CD14-positive monocyte (primary cell): Measurements from ENCODE around the gene CNP. TPM values are rescaled to one million over a fixed set of nuclear protein-coding genes. Genes with fewer than 3 reads are reported as not detected.

Experiments
- DNase-seq, 3 donors: peaks; one replicate each; pipeline ENCODE4 v3.0.0-alpha.2; 2011 to 2022
- H2AFZ ChIP-seq: 2 replicates; pipeline ENCODE4 v1.6.0; 2012; ENCODE audit warnings: mild to moderate bottlenecking, low read depth, low read length, inconsistent platforms; ENCODE audit not compliant: insufficient read depth, poor library complexity, severe bottlenecking
- H3K27ac ChIP-seq, 2 donors: 1 replicate in 1 of 2; 2 replicates in 1 of 2; pipeline ENCODE4 v1.5.1; 2012 to 2013; ENCODE audit warnings: low read length in 2 of 2, control low read depth in 1 of 2, inconsistent platforms in 1 of 2, low read depth in 1 of 2, mild to moderate bottlenecking in 1 of 2
- H3K27me3 ChIP-seq, 2 donors: one replicate each; pipeline versions ENCODE4 v1.6.0 to v1.6.1; 2011 to 2013; ENCODE audit warnings: low read length in 2 of 2; ENCODE audit not compliant: control insufficient read depth in 2 of 2, insufficient read depth in 2 of 2
- H3K36me3 ChIP-seq, 2 donors: replicated peaks in 1 of 2; 1 replicate in 1 of 2; 2 replicates in 1 of 2; pipeline versions ENCODE4 v1.5.1 to v1.6.1; 2012 to 2013; ENCODE audit warnings: low read length in 2 of 2, control low read depth in 1 of 2, inconsistent platforms in 1 of 2, mild to moderate bottlenecking in 1 of 2; ENCODE audit not compliant: insufficient read depth in 2 of 2, control insufficient read depth in 1 of 2
- H3K4me1 ChIP-seq, 2 donors: 1 replicate in 1 of 2; 2 replicates in 1 of 2; pipeline versions ENCODE4 v1.5.1 to v1.6.1; 2012 to 2013; ENCODE audit warnings: low read length in 2 of 2, control low read depth in 1 of 2, inconsistent platforms in 1 of 2, mild to moderate bottlenecking in 1 of 2, moderate library complexity in 1 of 2; ENCODE audit not compliant: insufficient read depth in 2 of 2, control insufficient read depth in 1 of 2
- H3K4me2 ChIP-seq: replicated peaks from 2 replicates; pipeline ENCODE3; 2012; ENCODE audit warnings: low read length, moderate library complexity, mild to moderate bottlenecking; ENCODE audit not compliant: poor library complexity, severe bottlenecking; ENCODE audit errors: extremely low read depth
- H3K4me3 ChIP-seq, 3 experiments: fragments of 200-600 bp in 1 of 3; sonication (generic) in 1 of 3; replicated peaks in 1 of 3; 1 replicate in 2 of 3; 2 replicates in 1 of 3; pipeline ENCODE4 v1.5.1; 2011 to 2013; ENCODE audit warnings: low read length in 3 of 3, mild to moderate bottlenecking in 3 of 3, control low read depth in 2 of 3, low read depth in 2 of 3, inconsistent platforms in 1 of 3, moderate library complexity in 1 of 3
- H3K79me2 ChIP-seq: 2 replicates; pipeline ENCODE4 v1.6.0; 2012; ENCODE audit warnings: mild to moderate bottlenecking, control low read depth, inconsistent platforms, low read length, moderate library complexity; ENCODE audit not compliant: insufficient read depth
- H3K9ac ChIP-seq: 2 replicates; pipeline ENCODE4 v1.6.0; 2017; ENCODE audit warnings: low read length, mild to moderate bottlenecking; ENCODE audit not compliant: insufficient read depth, poor library complexity, severe bottlenecking
- H3K9me3 ChIP-seq, 2 donors: replicated peaks in 1 of 2; 1 replicate in 1 of 2; 2 replicates in 1 of 2; pipeline versions ENCODE4 v1.5.1 to v1.6.1; 2012 to 2013; ENCODE audit warnings: low read length in 2 of 2, control low read depth in 1 of 2; ENCODE audit not compliant: control insufficient read depth in 1 of 2, insufficient read depth in 1 of 2
- H4K20me1 ChIP-seq: 2 replicates; pipeline ENCODE4 v1.6.0; 2012; ENCODE audit warnings: mild to moderate bottlenecking, low read length, control low read depth, moderate library complexity; ENCODE audit not compliant: insufficient read depth
- H3K27ac Mint-ChIP-seq, 7 donors: one replicate each; pipeline ENCODE4 v1.8.0; 2020; ENCODE audit warnings: mild to moderate bottlenecking in 7 of 7, mixed read lengths in 7 of 7, moderate library complexity in 6 of 7, inconsistent platforms in 2 of 7
- H3K27me3 Mint-ChIP-seq, 3 donors: one replicate each; pipeline ENCODE4 v1.8.0; 2021 to 2022; ENCODE audit warnings: low read depth in 3 of 3, mild to moderate bottlenecking in 3 of 3, mixed read lengths in 3 of 3, moderate library complexity in 3 of 3, inconsistent platforms in 1 of 3
- H3K36me3 Mint-ChIP-seq, 2 donors: one replicate each; pipeline ENCODE4 v1.8.0; 2020; ENCODE audit warnings: mixed read lengths in 2 of 2, inconsistent platforms in 1 of 2, mild to moderate bottlenecking in 1 of 2
- H3K4me1 Mint-ChIP-seq: one replicate; pipeline ENCODE4 v1.8.0; 2020; ENCODE audit warnings: mild to moderate bottlenecking, mixed read lengths
- H3K4me3 Mint-ChIP-seq, 2 donors: one replicate each; pipeline ENCODE4 v1.8.0; 2020; ENCODE audit warnings: mild to moderate bottlenecking in 2 of 2, mixed read lengths in 2 of 2, moderate library complexity in 1 of 2
- H3K9me3 Mint-ChIP-seq, 7 donors: one replicate each; pipeline ENCODE4 v1.8.0; 2020 to 2022; ENCODE audit warnings: mixed read lengths in 7 of 7, mild to moderate bottlenecking in 6 of 7, moderate library complexity in 6 of 7, inconsistent platforms in 2 of 7
- CTCF ChIP-seq: fragments of 200-600 bp; IDR thresholded peaks from one replicate; pipeline ENCODE4 v1.8.0; 2022; ENCODE audit warnings: antibody characterized with exemption, mild to moderate bottlenecking
- WGBS: methylation state at CpG from one replicate; pipeline ENCODE4 v1.1.5; 2013; ENCODE audit warnings: missing lambda C conversion rate; ENCODE audit not compliant: insufficient coverage; 5-methylcytosine and 5-hydroxymethylcytosine counted together
- intact Hi-C, 2 donors: fragments of 100-400 bp; cut with micrococcal nuclease; formaldehyde crosslinking; loops; one replicate each; pipeline versions ENCODE4 v1.15.0 to v1.15.1; 2023
- polyA plus RNA-seq, 3 donors: library from polyadenylated mRNA; depleted of rRNA in 1 of 3; unstranded in 2 of 3; stranded (reverse) in 1 of 3; fragments of 300-500 nt in 2 of 3; fragments of >200 nt in 1 of 3; fragmentation: Illumina TruSeq in 2 of 3; gene quantifications; 1 replicate in 2 of 3; 2 replicates in 1 of 3; pipeline ENCODE4 v1.2.3, GENCODE V29; 2012 to 2021

CNP gene
- polyA plus RNA-seq, 3 donors: 19.0 to 50.2 (median 47.0) TPM

GRCh38 chr17:41957031-41957868 lies 9.3 kb upstream of the CNP start:
- TF ChIP-seq CTCF: no peak
- Mint-ChIP-seq H3K9me3 (no peaks in the 10 kb centered on the region), H3K27me3 (no peaks in the 10 kb centered on the region), H3K4me1 (peaks cover 15% of the 10 kb centered on the region), H3K36me3 (no peaks in the 10 kb centered on the region), H3K27ac (peak overlapping the region in 1 of 7 donors; percentile 21), H3K4me3 (no peak overlapping the region)
- H3K4me2 ChIP-seq: no peak overlapping the region
- no peaks in the 10 kb centered on the region for H4K20me1 ChIP-seq
- no peaks in the 10 kb centered on the region for H3K9me3 ChIP-seq
- no peak for DNase-seq
- H3K27me3 ChIP-seq: no peaks in the 10 kb centered on the region
- H3K27ac ChIP-seq: no peak overlapping the region
- H2AFZ ChIP-seq: peak overlapping the region; percentile 37
- H3K36me3 ChIP-seq: no peaks in the 10 kb centered on the region
- H3K79me2 ChIP-seq: no peaks in the 10 kb centered on the region
- H3K9ac ChIP-seq: no peak overlapping the region
- H3K4me1 ChIP-seq: peaks cover 0 to 7% of the 10 kb centered on the region in 2 donors
- H3K4me3 ChIP-seq: no peak overlapping the region
- intact Hi-C loops: no loop called here
- 63% methylated on average over 9 of the region's 11 CpGs for WGBS

- H3K27me3 Mint-ChIP-seq: no peaks in the 10 kb centered on the region
- Histone ChIP-seq H3K4me3 (no peak overlapping the region), H3K27ac (no peak overlapping the region), H4K20me1 (no peaks in the 10 kb centered on the region), H3K27me3 (no peaks in the 10 kb centered on the region), H3K4me1 (peaks cover 0 to 7% of the 10 kb centered on the region in 2 donors), H2AFZ (peak overlapping the region; percentile 37), H3K9ac (no peak overlapping the region), H3K9me3 (no peaks in the 10 kb centered on the region), H3K4me2 (no peak overlapping the region), H3K79me2 (no peaks in the 10 kb centered on the region), H3K36me3 (no peaks in the 10 kb centered on the region)
- TF ChIP-seq CTCF: no peak
- H3K27ac Mint-ChIP-seq: no peak overlapping the region
- H3K4me1 Mint-ChIP-seq: peaks cover 16% of the 10 kb centered on the region
- no peaks in the 10 kb centered on the region for H3K36me3 Mint-ChIP-seq
- 92% methylated on average over 2 of the region's 6 CpGs for WGBS
- H3K4me3 Mint-ChIP-seq: no peak overlapping the region
- H3K9me3 Mint-ChIP-seq: no peaks in the 10 kb centered on the region
- no peak for DNase-seq
- intact Hi-C loops: no loop called here
These were observed 8.6 kb upstream of the CNP start for GRCh38 chr17:41957869-41958439.
